Activated CD8-positive, alpha-beta memory T cell treated with anti-CD3 and anti-CD28 coated beads, Interleukin-2, amount 10 ng/mL, durations not matched to agents 7 days and 5 days (primary cell): ENCODE data around the gene CBLC. TPM values are rescaled to one million over a fixed set of nuclear protein-coding genes. Genes with fewer than 3 reads are reported as not detected.

Experiments
- ATAC-seq: fragments of 150-1000 bp; cut with Tn5 transposase; one replicate; pipeline ENCODE4 v1.10.0; 2021; ENCODE audit warnings: moderate library complexity
- CTCF ChIA-PET: fragments of 350-600 bp; sonication (Branson Sonifier 250); formaldehyde crosslinking; loops from one replicate; lab custom pipeline; 2021; ENCODE audit warnings: antibody characterized with exemption; lab: Charles Lee
- DNase-seq: peaks from one replicate; pipeline ENCODE4 v3.0.0-alpha.2; 2020
- H3K27ac Mint-ChIP-seq: one replicate; pipeline ENCODE4 v1.8.0; 2021; ENCODE audit warnings: mild to moderate bottlenecking, mixed read lengths
- H3K27me3 Mint-ChIP-seq: one replicate; pipeline ENCODE4 v1.8.0; 2021; ENCODE audit warnings: mixed read lengths
- H3K36me3 Mint-ChIP-seq: one replicate; pipeline ENCODE4 v1.8.0; 2021; ENCODE audit warnings: mild to moderate bottlenecking, mixed read lengths
- H3K4me1 Mint-ChIP-seq: one replicate; pipeline ENCODE4 v1.8.0; 2021; ENCODE audit warnings: mixed read lengths
- H3K4me3 Mint-ChIP-seq: one replicate; pipeline ENCODE4 v1.8.0; 2021; ENCODE audit warnings: mild to moderate bottlenecking, moderate library complexity, mixed read lengths
- H3K9me3 Mint-ChIP-seq: one replicate; pipeline ENCODE4 v1.8.0; 2022; ENCODE audit warnings: low read depth, mixed read lengths
- total RNA-seq, 2 experiments: library from RNA; stranded (reverse); gene quantifications; one replicate each; pipeline ENCODE4 v1.2.3, GENCODE V29; 2021

CBLC gene
- total RNA-seq, result not detected

GRCh38 chr19:44777715-44778347 lies at the start of gene CBLC:
Gene CBLC, plus strand, starts transcription at chr19:44777890. Its CDS starts 42 bp downstream, at chr19:44777932.
- no peak within 1 kb of the TSS for H3K27ac Mint-ChIP-seq
- H3K27me3 Mint-ChIP-seq, result peaks cover 6% of the 10 kb centered on the region
- H3K4me1 Mint-ChIP-seq, result peaks cover 3% of the 10 kb centered on the region
- no peaks in the 10 kb centered on the region for H3K36me3 Mint-ChIP-seq
- no peaks in the 10 kb centered on the region for H3K9me3 Mint-ChIP-seq
- DNase-seq (no peak), ATAC-seq (peak; percentile 36)
- no peak within 1 kb of the TSS for H3K4me3 Mint-ChIP-seq
- CTCF ChIA-PET, result interaction anchor here (15.3 kb wide), 1 partner anchor 56 kb away, joined by 406 read pairs; no protein-coding TSS in a partner anchor

GRCh38 chr19:44728178-44728577 lies 49.5 kb upstream of the CBLC start:
- DNase-seq (no peak), ATAC-seq (no peak)
- peaks cover 32% of the 10 kb centered on the region for H3K4me1 Mint-ChIP-seq
- H3K9me3 Mint-ChIP-seq, result no peaks in the 10 kb centered on the region
- CTCF ChIA-PET, result interaction anchor here (0.9 to 7.2 kb wide), 7 partner anchors 11 to 116 kb away, joined by 3 to 59 read pairs (median 5); no protein-coding TSS in a partner anchor
- no peaks in the 10 kb centered on the region for H3K27me3 Mint-ChIP-seq
- no peak overlapping the region for H3K27ac Mint-ChIP-seq
- H3K36me3 Mint-ChIP-seq, result no peaks in the 10 kb centered on the region
- H3K4me3 Mint-ChIP-seq, result peak overlapping the region; percentile 7

GRCh38 chr19:44729516-44730033 lies 48.1 kb upstream of the CBLC start:
- Mint-ChIP-seq H3K27me3 (no peaks in the 10 kb centered on the region), H3K36me3 (no peaks in the 10 kb centered on the region), H3K27ac (no peak overlapping the region), H3K4me1 (peaks cover 18% of the 10 kb centered on the region), H3K9me3 (no peaks in the 10 kb centered on the region), H3K4me3 (no peak overlapping the region)
- CTCF ChIA-PET, result interaction anchor here (1.2 to 7.2 kb wide), 5 partner anchors 9 to 330 kb away, joined by 3 to 59 read pairs (median 6); no protein-coding TSS in a partner anchor
- DNase-seq (no peak), ATAC-seq (no peak)

- Mint-ChIP-seq H3K4me1 (peaks cover 18% of the 10 kb centered on the region), H3K9me3 (no peaks in the 10 kb centered on the region), H3K36me3 (no peaks in the 10 kb centered on the region), H3K27me3 (no peaks in the 10 kb centered on the region), H3K4me3 (no peak overlapping the region), H3K27ac (no peak overlapping the region)
- ATAC-seq (no peak), DNase-seq (no peak)
- CTCF ChIA-PET, result interaction anchor here (0.7 to 7.2 kb wide), 3 partner anchors 12 to 328 kb away, joined by 3 to 59 read pairs (median 3); no protein-coding TSS in a partner anchor
Measured at GRCh38 chr19:44731081-44731480, 46.6 kb upstream of the CBLC start.

- CTCF ChIA-PET, result interaction anchor here (0.7 to 7.2 kb wide), 3 partner anchors 7 to 40 kb away, joined by 3 to 59 read pairs (median 22); no protein-coding TSS in a partner anchor
- no peak overlapping the region for H3K4me3 Mint-ChIP-seq
- H3K27me3 Mint-ChIP-seq, result no peaks in the 10 kb centered on the region
- H3K4me1 Mint-ChIP-seq, result peaks cover 18% of the 10 kb centered on the region
- H3K27ac Mint-ChIP-seq, result no peak overlapping the region
- H3K9me3 Mint-ChIP-seq, result no peaks in the 10 kb centered on the region
- DNase-seq, result no peak
- no peak for ATAC-seq
- H3K36me3 Mint-ChIP-seq, result no peaks in the 10 kb centered on the region
Measured at GRCh38 chr19:44731622-44732021, 46.1 kb upstream of the CBLC start.

GRCh38 chr19:44732235-44733014 lies 45.3 kb upstream of the CBLC start:
- no peaks in the 10 kb centered on the region for H3K27me3 Mint-ChIP-seq
- H3K9me3 Mint-ChIP-seq, result no peaks in the 10 kb centered on the region
- DNase-seq (no peak), ATAC-seq (no peak)
- no peak overlapping the region for H3K4me3 Mint-ChIP-seq
- no peak overlapping the region for H3K27ac Mint-ChIP-seq
- H3K4me1 Mint-ChIP-seq, result peaks cover 25% of the 10 kb centered on the region
- CTCF ChIA-PET, result interaction anchor here (0.7 to 7.2 kb wide), 5 partner anchors 8 to 75 kb away, joined by 3 to 59 read pairs (median 7); no protein-coding TSS in a partner anchor
- H3K36me3 Mint-ChIP-seq, result no peaks in the 10 kb centered on the region

- no peaks in the 10 kb centered on the region for H3K9me3 Mint-ChIP-seq
- no peaks in the 10 kb centered on the region for H3K27me3 Mint-ChIP-seq
- no peak overlapping the region for H3K4me3 Mint-ChIP-seq
- CTCF ChIA-PET, result interaction anchor here (2.6 to 7.2 kb wide), 2 partner anchors 10 to 37 kb away, joined by 22 to 59 read pairs; no protein-coding TSS in a partner anchor
- peaks cover 27% of the 10 kb centered on the region for H3K4me1 Mint-ChIP-seq
- DNase-seq, result no peak
- no peaks in the 10 kb centered on the region for H3K36me3 Mint-ChIP-seq
- no peak for ATAC-seq
- H3K27ac Mint-ChIP-seq, result no peak overlapping the region
Measured at GRCh38 chr19:44734357-44734756, 43.3 kb upstream of the CBLC start.

GRCh38 chr19:44735011-44735410 lies 42.7 kb upstream of the CBLC start:
- ATAC-seq (no peak), DNase-seq (no peak)
- no peaks in the 10 kb centered on the region for H3K9me3 Mint-ChIP-seq
- H3K4me3 Mint-ChIP-seq, result no peak overlapping the region
- no peaks in the 10 kb centered on the region for H3K27me3 Mint-ChIP-seq
- CTCF ChIA-PET, result interaction anchor here (2.1 to 2.2 kb wide), 2 partner anchors 11 to 36 kb away, joined by 8 to 9 read pairs; no protein-coding TSS in a partner anchor
- no peak overlapping the region for H3K27ac Mint-ChIP-seq
- peaks cover 27% of the 10 kb centered on the region for H3K4me1 Mint-ChIP-seq
- H3K36me3 Mint-ChIP-seq, result no peaks in the 10 kb centered on the region

- Mint-ChIP-seq H3K36me3 (no peaks in the 10 kb centered on the region), H3K27me3 (no peaks in the 10 kb centered on the region), H3K4me1 (peaks cover 32% of the 10 kb centered on the region), H3K27ac (peak overlapping the region; percentile 20), H3K9me3 (no peaks in the 10 kb centered on the region), H3K4me3 (no peak overlapping the region)
- ATAC-seq (peak; percentile 59), DNase-seq (no peak)
- CTCF ChIA-PET, result interaction anchor here (1.0 to 9.0 kb wide), 4 partner anchors 13 to 33 kb away, joined by 5 to 75 read pairs (median 8); no protein-coding TSS in a partner anchor
Measured at GRCh38 chr19:44737238-44738071, 40.2 kb upstream of the CBLC start.

GRCh38 chr19:44738136-44738535 lies 39.6 kb upstream of the CBLC start:
- CTCF ChIA-PET, result interaction anchor here (1.0 to 9.0 kb wide), 3 partner anchors 9 to 32 kb away, joined by 5 to 75 read pairs (median 5); no protein-coding TSS in a partner anchor
- ATAC-seq (no peak), DNase-seq (no peak)
- no peaks in the 10 kb centered on the region for H3K27me3 Mint-ChIP-seq
- H3K4me1 Mint-ChIP-seq, result peaks cover 32% of the 10 kb centered on the region
- H3K27ac Mint-ChIP-seq, result no peak overlapping the region
- H3K36me3 Mint-ChIP-seq, result no peaks in the 10 kb centered on the region
- H3K9me3 Mint-ChIP-seq, result no peaks in the 10 kb centered on the region
- no peak overlapping the region for H3K4me3 Mint-ChIP-seq

- DNase-seq, result no peak
- H3K9me3 Mint-ChIP-seq, result no peaks in the 10 kb centered on the region
- no peak overlapping the region for H3K27ac Mint-ChIP-seq
- H3K27me3 Mint-ChIP-seq, result no peaks in the 10 kb centered on the region
- no peaks in the 10 kb centered on the region for H3K36me3 Mint-ChIP-seq
- H3K4me3 Mint-ChIP-seq, result no peak overlapping the region
- peaks cover 32% of the 10 kb centered on the region for H3K4me1 Mint-ChIP-seq
- no peak for ATAC-seq
- CTCF ChIA-PET, result interaction anchor here (1.0 to 9.0 kb wide), 5 partner anchors 10 to 49 kb away, joined by 3 to 75 read pairs (median 5); no protein-coding TSS in a partner anchor
Measured at GRCh38 chr19:44738603-44739558, 38.8 kb upstream of the CBLC start.
